GM10248 (cell line): ENCODE data around the gene MAP2K2.

Experiments
- CTCF ChIA-PET: fragments of 300-600 bp; sonication (Branson Sonifier 250); formaldehyde crosslinking; extraction: SDS; loops from one replicate; lab custom pipeline; 2021; ENCODE audit warnings: antibody characterized with exemption; lab: Yijun Ruan, JAX
- POLR2A ChIA-PET: fragments of 350-650 bp; sonication (Branson Sonifier 250); formaldehyde crosslinking; extraction: SDS; loops from one replicate; lab custom pipeline; 2020; ENCODE audit warnings: antibody characterized with exemption; lab: Yijun Ruan, JAX
- DNase-seq: peaks from one replicate; pipeline ENCODE4 v3.0.0; 2012; ENCODE audit errors: extremely low spot score
- TF ChIP-seq, protein P1 (sequence below): IDR thresholded peaks from 2 replicates; pipeline ENCODE4 v1.5.1; 2012; ENCODE audit warnings: mild to moderate bottlenecking, low read depth; ENCODE audit errors: extremely low read depth, missing control alignments, control extremely low read depth

MAP2K2 gene

GRCh38 chr19:4049432-4049831 lies 74.5 kb downstream of the MAP2K2 start:
- ChIA-PET CTCF (no interaction called here), POLR2A (no interaction called here)
- TF ChIP-seq, protein P1, sequence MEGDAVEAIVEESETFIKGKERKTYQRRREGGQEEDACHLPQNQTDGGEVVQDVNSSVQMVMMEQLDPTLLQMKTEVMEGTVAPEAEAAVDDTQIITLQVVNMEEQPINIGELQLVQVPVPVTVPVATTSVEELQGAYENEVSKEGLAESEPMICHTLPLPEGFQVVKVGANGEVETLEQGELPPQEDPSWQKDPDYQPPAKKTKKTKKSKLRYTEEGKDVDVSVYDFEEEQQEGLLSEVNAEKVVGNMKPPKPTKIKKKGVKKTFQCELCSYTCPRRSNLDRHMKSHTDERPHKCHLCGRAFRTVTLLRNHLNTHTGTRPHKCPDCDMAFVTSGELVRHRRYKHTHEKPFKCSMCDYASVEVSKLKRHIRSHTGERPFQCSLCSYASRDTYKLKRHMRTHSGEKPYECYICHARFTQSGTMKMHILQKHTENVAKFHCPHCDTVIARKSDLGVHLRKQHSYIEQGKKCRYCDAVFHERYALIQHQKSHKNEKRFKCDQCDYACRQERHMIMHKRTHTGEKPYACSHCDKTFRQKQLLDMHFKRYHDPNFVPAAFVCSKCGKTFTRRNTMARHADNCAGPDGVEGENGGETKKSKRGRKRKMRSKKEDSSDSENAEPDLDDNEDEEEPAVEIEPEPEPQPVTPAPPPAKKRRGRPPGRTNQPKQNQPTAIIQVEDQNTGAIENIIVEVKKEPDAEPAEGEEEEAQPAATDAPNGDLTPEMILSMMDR, result no peak
- DNase-seq, result no peak

GRCh38 chr19:4046946-4047683 lies 76.8 kb downstream of the MAP2K2 start:
- DNase-seq, result no peak
- TF ChIP-seq, protein P1, result no peak
- POLR2A ChIA-PET, result no interaction called here
- CTCF ChIA-PET, result no interaction called here

- ChIA-PET CTCF (no interaction called here), POLR2A (no interaction called here)
- TF ChIP-seq, protein P1, result no peak
- no peak for DNase-seq
Measured at GRCh38 chr19:4046362-4046691, 77.6 kb downstream of the MAP2K2 start.

GRCh38 chr19:4045597-4046361 lies 78.1 kb downstream of the MAP2K2 start:
- TF ChIP-seq, protein P1, result no peak
- DNase-seq, result no peak
- CTCF ChIA-PET, result interaction anchor here (1.2 kb wide), 1 partner anchor 94 kb away, joined by 3 read pairs; no protein-coding TSS in a partner anchor
- POLR2A ChIA-PET, result interaction anchor here (1.1 kb wide), 1 partner anchor 13 kb away, joined by 3 read pairs; no protein-coding TSS in a partner anchor

GRCh38 chr19:4044990-4045465 lies 78.9 kb downstream of the MAP2K2 start:
- CTCF ChIA-PET, result interaction anchor here (1.2 kb wide), 1 partner anchor 95 kb away, joined by 3 read pairs; no protein-coding TSS in a partner anchor
- TF ChIP-seq, protein P1, result no peak
- POLR2A ChIA-PET, result interaction anchor here (0.6 to 1.1 kb wide), 3 partner anchors 13 to 26 kb away, joined by 3 to 8 read pairs (median 3); no protein-coding TSS in a partner anchor
- DNase-seq, result no peak

DNA sequence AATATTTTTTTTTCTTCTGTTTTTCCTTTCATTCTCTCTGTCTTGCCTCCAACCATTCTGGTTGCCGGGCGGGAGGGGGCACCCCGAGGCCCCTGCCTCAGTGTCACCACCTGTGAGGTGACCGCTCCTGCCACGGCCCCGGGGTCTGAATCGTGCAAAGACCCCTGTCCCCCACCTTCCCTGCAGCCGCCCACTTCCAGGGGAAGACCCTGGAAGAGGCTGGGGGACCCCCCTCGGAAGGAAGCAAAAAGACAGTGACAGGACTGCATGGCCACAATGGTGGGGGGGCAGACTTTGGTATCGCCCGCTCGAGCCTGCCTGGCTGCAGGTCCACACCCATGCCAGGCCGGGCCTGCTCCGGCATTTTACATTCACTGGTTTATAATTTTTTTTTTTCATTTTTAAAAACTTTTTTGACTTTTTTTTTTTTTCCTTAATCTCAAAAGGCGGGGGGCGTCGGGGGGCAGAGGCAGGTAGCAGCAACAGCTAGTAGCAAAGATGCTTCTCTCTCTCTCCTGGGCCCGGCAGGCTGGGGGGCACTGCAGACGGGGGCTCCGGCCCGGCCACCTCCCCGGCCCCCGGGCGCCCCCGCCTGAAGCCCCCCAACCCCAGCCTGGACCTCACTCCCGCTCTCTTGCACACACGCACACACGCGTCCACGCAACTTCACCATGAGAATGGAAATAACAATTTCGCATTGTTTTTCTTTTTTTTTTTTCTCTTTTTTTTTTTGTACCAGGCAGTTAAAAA lies 79.8 kb downstream of the MAP2K2 start:
- POLR2A ChIA-PET, result interaction anchor here (0.6 to 1.1 kb wide), 4 partner anchors 12 to 56 kb away, joined by 3 to 8 read pairs (median 4); no protein-coding TSS in a partner anchor
- DNase-seq, result no peak
- CTCF ChIA-PET, result no interaction called here
- TF ChIP-seq, protein P1, result no peak
